Omental fat pad (tissue), 4 donors: Measurements from ENCODE around the gene SARM1. TPM values are rescaled to one million over a fixed set of nuclear protein-coding genes. Genes with fewer than 3 reads are reported as not detected.

Source experiments
- ATAC-seq: fragments of 150-250 bp; one replicate; pipeline ENCODE4 v1.9.1; 2016; ENCODE audit warnings: mild to moderate bottlenecking, moderate library complexity; ENCODE audit not compliant: low FRiP score
- DNase-seq: peaks from one replicate; pipeline ENCODE4 v3.0.0-alpha.2; 2019; ENCODE audit warnings: low spot score
- CTCF ChIP-seq, 3 donors: fragments of 450-650 bp; IDR thresholded peaks; one replicate each; pipeline ENCODE4 v1.5.1; 2016 to 2017; ENCODE audit warnings: antibody characterized with exemption in 3 of 3, mild to moderate bottlenecking in 3 of 3, moderate library complexity in 2 of 3
- total RNA-seq, 4 donors: library from RNA; depleted of rRNA; stranded (reverse); fragments of >200 nt; gene quantifications; one replicate each; pipeline ENCODE4 v1.1.0, GENCODE V29; 2016

The SARM1 gene
- total RNA-seq, 4 donors from 2014 or later: 8.5 to 13.1 (median 12.3) TPM

GRCh38 chr17:28368915-28369683 is 2.4 kb upstream of the SARM1 start:
- no peak for TF ChIP-seq CTCF (IDR thresholded peaks at IDR 0.05)
- ATAC-seq: no peak
- DNase-seq: no peak

GRCh38 chr17:28369684-28370034 is 1.8 kb upstream of the SARM1 start:
- ATAC-seq: no peak
- no peak for TF ChIP-seq CTCF (IDR thresholded peaks at IDR 0.05)
- no peak for DNase-seq

- no peak for DNase-seq
- TF ChIP-seq CTCF (IDR thresholded peaks at IDR 0.05): no peak
- peak; percentile 77 for ATAC-seq
Measured at GRCh38 chr17:28370035-28370743, 1.3 kb upstream of the SARM1 start, which contains the start of gene VTN. TSS of gene VTN (minus strand) at chr17:28370307. CDS start at chr17:28370203, 104 bp downstream.

- no peak for DNase-seq
- no peak for ATAC-seq
- no peak for TF ChIP-seq CTCF (IDR thresholded peaks at IDR 0.05)
Measured at GRCh38 chr17:28370744-28371103, 770 bp upstream of the SARM1 start.

GRCh38 chr17:28372203-28372944 is 880 bp downstream of the SARM1 start:
- ATAC-seq (no peak), DNase-seq (no peak)
- TF ChIP-seq CTCF (IDR thresholded peaks at IDR 0.05): no peak

GRCh38 chr17:28372945-28373274 is 1.4 kb downstream of the SARM1 start:
- DNase-seq: no peak
- TF ChIP-seq CTCF (IDR thresholded peaks at IDR 0.05): no peak
- ATAC-seq: no peak
